ENCODE measurements around the gene SLC46A1. TPM values are rescaled to one million over a fixed set of nuclear protein-coding genes. Genes with fewer than 3 reads are reported as not detected.

The SLC46A1 gene
- total and polyA plus RNA-seq, 2 donors (not counting 1 experiment from before 2014, with no cell fraction given) = 2.5 to 4.3 TPM

- H3K27ac ChIP-seq (ENCODE audit: low read length in 2 of 2) = no peak overlapping the region
- H3K9ac ChIP-seq (ENCODE audit: low read length) = no peak overlapping the region
- Mint-ChIP-seq H3K4me1 (peaks cover 5% of the 10 kb centered on the region), H3K4me3 (no peak overlapping the region), H3K27ac (no peak overlapping the region), H3K9me3 (ENCODE audit: insufficient read depth) (no peaks in the 10 kb centered on the region), H3K27me3 (peaks cover 15% of the 10 kb centered on the region)
- ATAC-seq (ENCODE audit: low read depth) (peak; percentile 92), DNase-seq (peak; percentile 67)
- intact Hi-C loops (cut with micrococcal nuclease) = no loop called here
- peak overlapping the region; percentile 66 for H2AFZ ChIP-seq (ENCODE audit: insufficient read depth, low read depth, low read length, poor library complexity, severe bottlenecking)
- POLR2A ChIA-PET = interaction anchor here (0.5 to 0.7 kb wide), 2 partner anchors 60 to 140 kb away, joined by 5 read pairs; no protein-coding TSS in a partner anchor
- no peaks in the 10 kb centered on the region for H3K79me2 ChIP-seq (ENCODE audit: control insufficient read depth, insufficient read depth, low read length)
- no peak overlapping the region for H3K4me3 ChIP-seq (ENCODE audit: control extremely low read depth in 1 of 5, extremely low read depth in 1 of 5, insufficient read depth in 1 of 5, low read depth in 2 of 5, low read length in 4 of 5)
- CTCF ChIA-PET = interaction anchor here (0.6 to 3.7 kb wide), 32 partner anchors 9 to 657 kb away, joined by 3 to 36 read pairs (median 6); partner anchors contain the start of genes IFT20, TMEM97, TNFAIP1 and VTN
- H3K36me3 ChIP-seq (replicated peaks in 1 of 2; ENCODE audit: control extremely low read depth in 1 of 2, control insufficient read depth in 1 of 2, extremely low read depth in 1 of 2, insufficient read depth in 2 of 2, low read length in 1 of 2) = no peaks in the 10 kb centered on the region
- no peak overlapping the region for H3K4me2 ChIP-seq (replicated peaks; ENCODE audit: low read depth, low read length, poor library complexity, severe bottlenecking)
- H4K20me1 ChIP-seq (ENCODE audit: control insufficient read depth, insufficient read depth, low read length, poor library complexity, severe bottlenecking) = no peaks in the 10 kb centered on the region
- TF ChIP-seq EZH2 (IDR thresholded peaks at IDR 0.05; ENCODE audit: borderline replicate concordance, insufficient read depth, low read depth, low read length, poor library complexity, severe bottlenecking) (no peak), CTCF (IDR thresholded peaks at IDR 0.05) (peak; percentile 91)
- WGBS (ENCODE audit: insufficient coverage) = 14% methylated on average over 11 of the region's 13 CpGs
- peaks cover 0 to 3% (median 0%) of the 10 kb centered on the region in 4 experiments for H3K27me3 ChIP-seq (replicated peaks in 1 of 4; ENCODE audit: control extremely low read depth in 1 of 4, control insufficient read depth in 3 of 4, insufficient read depth in 4 of 4, low read length in 3 of 4)
- H3K9me3 ChIP-seq (ENCODE audit: control extremely low read depth in 1 of 3, control insufficient read depth in 2 of 3, insufficient read depth in 1 of 3, low read length in 2 of 3) = no peaks in the 10 kb centered on the region
- H3K4me1 ChIP-seq (ENCODE audit: control insufficient read depth in 2 of 2, insufficient read depth in 2 of 2, low read length in 2 of 2) = peaks cover 4% of the 10 kb centered on the region in 2 donors
These were observed 10.8 kb upstream of the SLC46A1 start for GRCh38 chr17:28416703-28417311.

GRCh38 chr17:28415886-28416285, 9.9 kb upstream of the SLC46A1 start:
- H3K27ac ChIP-seq (ENCODE audit: low read length in 2 of 2) = no peak overlapping the region
- no peaks in the 10 kb centered on the region for H3K36me3 ChIP-seq (replicated peaks in 1 of 2; ENCODE audit: control extremely low read depth in 1 of 2, control insufficient read depth in 1 of 2, extremely low read depth in 1 of 2, insufficient read depth in 2 of 2, low read length in 1 of 2)
- intact Hi-C loops (cut with micrococcal nuclease) = no loop called here
- no peak overlapping the region for H2AFZ ChIP-seq (ENCODE audit: insufficient read depth, low read depth, low read length, poor library complexity, severe bottlenecking)
- peaks cover 4% of the 10 kb centered on the region in 2 donors for H3K4me1 ChIP-seq (ENCODE audit: control insufficient read depth in 2 of 2, insufficient read depth in 2 of 2, low read length in 2 of 2)
- H4K20me1 ChIP-seq (ENCODE audit: control insufficient read depth, insufficient read depth, low read length, poor library complexity, severe bottlenecking) = no peaks in the 10 kb centered on the region
- peaks cover 5% of the 10 kb centered on the region for H3K4me1 Mint-ChIP-seq
- no peak overlapping the region for H3K4me3 ChIP-seq (ENCODE audit: control extremely low read depth in 1 of 5, extremely low read depth in 1 of 5, insufficient read depth in 1 of 5, low read depth in 2 of 5, low read length in 4 of 5)
- ATAC-seq (ENCODE audit: low read depth) (no peak), DNase-seq (no peak)
- H3K9me3 ChIP-seq (ENCODE audit: control extremely low read depth in 1 of 3, control insufficient read depth in 2 of 3, insufficient read depth in 1 of 3, low read length in 2 of 3) = no peaks in the 10 kb centered on the region
- H3K4me3 Mint-ChIP-seq = no peak overlapping the region
- no peak overlapping the region for H3K9ac ChIP-seq (ENCODE audit: low read length)
- no peak overlapping the region for H3K27ac Mint-ChIP-seq
- H3K27me3 Mint-ChIP-seq = peaks cover 15% of the 10 kb centered on the region
- TF ChIP-seq CTCF (IDR thresholded peaks at IDR 0.05) (no peak), EZH2 (IDR thresholded peaks at IDR 0.05; ENCODE audit: borderline replicate concordance, insufficient read depth, low read depth, low read length, poor library complexity, severe bottlenecking) (no peak)
- H3K9me3 Mint-ChIP-seq (ENCODE audit: insufficient read depth) = no peaks in the 10 kb centered on the region
- H3K79me2 ChIP-seq (ENCODE audit: control insufficient read depth, insufficient read depth, low read length) = no peaks in the 10 kb centered on the region
- CTCF ChIA-PET = interaction anchor here (0.7 to 3.7 kb wide), 12 partner anchors 8 to 611 kb away, joined by 3 to 36 read pairs (median 10); partner anchors contain the start of genes IFT20, TMEM97 and TNFAIP1
- no peak overlapping the region for H3K4me2 ChIP-seq (replicated peaks; ENCODE audit: low read depth, low read length, poor library complexity, severe bottlenecking)
- peaks cover 0 to 3% (median 0%) of the 10 kb centered on the region in 4 experiments for H3K27me3 ChIP-seq (replicated peaks in 1 of 4; ENCODE audit: control extremely low read depth in 1 of 4, control insufficient read depth in 3 of 4, insufficient read depth in 4 of 4, low read length in 3 of 4)
- WGBS (ENCODE audit: insufficient coverage) = 97% methylated on average over 3 of the region's 3 CpGs
- POLR2A ChIA-PET = interaction anchor here (0.7 kb wide), 1 partner anchor 139 kb away, joined by 5 read pairs; no protein-coding TSS in a partner anchor
